SK-N-SH (cell line): ENCODE results near the gene PCDHB14.

Experiments
- CTCF ChIP-seq: fragments of 200-600 bp; sonication (generic); IDR thresholded peaks from 2 replicates; pipeline ENCODE4 v1.6.1; 2017; ENCODE audit warnings: antibody characterized with exemption, mild to moderate bottlenecking, moderate library complexity
- EP300 ChIP-seq, 2 experiments: IDR thresholded peaks; 2 replicates each; pipeline versions ENCODE4 v1.4.0 to v1.6.1; 2012; ENCODE audit warnings: borderline replicate concordance in 1 of 2, low read depth in 1 of 2, low read length in 1 of 2
- EZH2phosphoT487 ChIP-seq: fragments of 200-600 bp; sonication (generic); IDR thresholded peaks from 2 replicates; pipeline ENCODE4 v1.6.1; 2017; ENCODE audit warnings: low read depth, mixed run types, mild to moderate bottlenecking, antibody characterized with exemption, moderate library complexity, borderline replicate concordance
- FOXJ3 ChIP-seq: sonication (generic); formaldehyde crosslinking; IDR thresholded peaks from 2 replicates; pipeline ENCODE4 v1.5.1; 2020; ENCODE audit warnings: mild to moderate bottlenecking, missing genetic modification reagents
- JUND ChIP-seq: IDR thresholded peaks from 2 replicates; pipeline ENCODE4 v1.4.0; 2012
- MAX ChIP-seq: IDR thresholded peaks from 2 replicates; pipeline ENCODE4 v1.4.0; 2012; ENCODE audit warnings: low read depth
- POLR2AphosphoS5 ChIP-seq: IDR thresholded peaks from 2 replicates; pipeline ENCODE4 v1.6.1; 2012; ENCODE audit warnings: low read depth, low read length
- RFX5 ChIP-seq: IDR thresholded peaks from 2 replicates; pipeline ENCODE4 v1.6.1; 2012; ENCODE audit warnings: mild to moderate bottlenecking, improper control_type of control experiment, low read length
- TAF1 ChIP-seq: IDR thresholded peaks from 2 replicates; pipeline ENCODE4 v1.6.1; 2012; ENCODE audit warnings: low read depth, mild to moderate bottlenecking, low read length, moderate library complexity, borderline replicate concordance
- USF1 ChIP-seq: IDR thresholded peaks from 2 replicates; pipeline ENCODE4 v1.4.0; 2012; ENCODE audit warnings: low read depth, borderline replicate concordance
- YY1 ChIP-seq: IDR thresholded peaks from 2 replicates; pipeline ENCODE4 v1.4.0; 2012; ENCODE audit warnings: low read depth, mild to moderate bottlenecking
- TF ChIP-seq, protein P1 (sequence below): IDR thresholded peaks from 2 replicates; pipeline ENCODE4 v1.6.1; 2012; ENCODE audit warnings: mild to moderate bottlenecking, low read depth, low read length, moderate library complexity

DNA sequence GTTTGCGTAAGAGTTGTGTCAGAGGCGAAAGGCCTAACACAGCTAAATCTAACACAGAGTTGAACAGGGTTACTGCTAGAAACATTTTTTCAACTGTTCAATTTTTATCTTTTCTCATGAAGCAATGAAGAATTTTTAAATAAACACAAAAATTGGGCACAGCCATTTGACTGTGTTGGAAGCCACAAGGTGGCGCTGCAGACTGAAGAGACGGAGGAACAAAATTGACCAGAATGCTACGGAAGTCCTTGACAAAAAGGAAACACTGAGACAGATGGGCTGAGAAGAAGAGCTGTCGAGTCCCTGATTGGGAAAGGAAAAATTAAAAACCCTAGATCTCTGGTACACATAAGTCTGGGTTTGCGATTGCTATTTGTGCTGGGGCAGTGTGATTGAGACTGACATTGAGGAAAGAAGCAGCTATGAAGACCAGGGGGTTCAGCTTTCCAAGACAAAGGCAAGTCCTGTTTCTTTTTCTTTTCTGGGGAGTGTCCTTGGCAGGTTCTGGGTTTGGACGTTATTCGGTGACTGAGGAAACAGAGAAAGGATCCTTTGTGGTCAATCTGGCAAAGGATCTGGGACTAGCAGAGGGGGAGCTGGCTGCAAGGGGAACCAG lies 36.1 kb upstream of the PCDHB14 start, which contains the start of gene PCDHB9:
- peak; percentile 71 for TF ChIP-seq CTCF
- no peak for TF ChIP-seq MAX
- TF ChIP-seq, protein P1, sequence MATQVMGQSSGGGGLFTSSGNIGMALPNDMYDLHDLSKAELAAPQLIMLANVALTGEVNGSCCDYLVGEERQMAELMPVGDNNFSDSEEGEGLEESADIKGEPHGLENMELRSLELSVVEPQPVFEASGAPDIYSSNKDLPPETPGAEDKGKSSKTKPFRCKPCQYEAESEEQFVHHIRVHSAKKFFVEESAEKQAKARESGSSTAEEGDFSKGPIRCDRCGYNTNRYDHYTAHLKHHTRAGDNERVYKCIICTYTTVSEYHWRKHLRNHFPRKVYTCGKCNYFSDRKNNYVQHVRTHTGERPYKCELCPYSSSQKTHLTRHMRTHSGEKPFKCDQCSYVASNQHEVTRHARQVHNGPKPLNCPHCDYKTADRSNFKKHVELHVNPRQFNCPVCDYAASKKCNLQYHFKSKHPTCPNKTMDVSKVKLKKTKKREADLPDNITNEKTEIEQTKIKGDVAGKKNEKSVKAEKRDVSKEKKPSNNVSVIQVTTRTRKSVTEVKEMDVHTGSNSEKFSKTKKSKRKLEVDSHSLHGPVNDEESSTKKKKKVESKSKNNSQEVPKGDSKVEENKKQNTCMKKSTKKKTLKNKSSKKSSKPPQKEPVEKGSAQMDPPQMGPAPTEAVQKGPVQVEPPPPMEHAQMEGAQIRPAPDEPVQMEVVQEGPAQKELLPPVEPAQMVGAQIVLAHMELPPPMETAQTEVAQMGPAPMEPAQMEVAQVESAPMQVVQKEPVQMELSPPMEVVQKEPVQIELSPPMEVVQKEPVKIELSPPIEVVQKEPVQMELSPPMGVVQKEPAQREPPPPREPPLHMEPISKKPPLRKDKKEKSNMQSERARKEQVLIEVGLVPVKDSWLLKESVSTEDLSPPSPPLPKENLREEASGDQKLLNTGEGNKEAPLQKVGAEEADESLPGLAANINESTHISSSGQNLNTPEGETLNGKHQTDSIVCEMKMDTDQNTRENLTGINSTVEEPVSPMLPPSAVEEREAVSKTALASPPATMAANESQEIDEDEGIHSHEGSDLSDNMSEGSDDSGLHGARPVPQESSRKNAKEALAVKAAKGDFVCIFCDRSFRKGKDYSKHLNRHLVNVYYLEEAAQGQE, result no peak
- no peak for TF ChIP-seq POLR2AphosphoS5
- no peak for TF ChIP-seq TAF1
- no peak for TF ChIP-seq USF1
- TF ChIP-seq EP300 (IDR thresholded peaks at IDR 0.05; ENCODE audit: borderline replicate concordance in 1 of 2, low read depth in 1 of 2, low read length in 1 of 2), result no peak
- TF ChIP-seq FOXJ3 (CRISPR knock-in tag), result no peak
- TF ChIP-seq RFX5, result no peak
- TF ChIP-seq YY1, result no peak
- no peak for TF ChIP-seq JUND
- no peak for TF ChIP-seq EZH2phosphoT487
